MM.1S (cell line): ENCODE measurements around the gene STK16.
A peak's percentile ranks its signal among the peaks of the same experiment; 100 is the strongest.

Source experiments
- DNase-seq: peaks from one replicate; pipeline ENCODE4 v3.0.0-alpha.2; 2015
- H2AFZ ChIP-seq: fragments of 300-600 bp; sonication (generic); 2 replicates; pipeline ENCODE4 v1.6.0; 2016; ENCODE audit warnings: antibody characterized with exemption, low read length
- H3F3A ChIP-seq: fragments of 300-600 bp; sonication (generic); 2 replicates; pipeline ENCODE4 v1.6.1; 2016; ENCODE audit warnings: mild to moderate bottlenecking, antibody characterized with exemption, low read length, moderate library complexity, mixed read lengths; ENCODE audit not compliant: insufficient read depth
- H3K27ac ChIP-seq: fragments of 300-600 bp; sonication (generic); 2 replicates; pipeline ENCODE4 v1.5.1; 2016; ENCODE audit warnings: mild to moderate bottlenecking, low read length
- H3K27me3 ChIP-seq: fragments of 300-600 bp; sonication (generic); replicated peaks from 2 replicates; pipeline ENCODE4 v1.6.0; 2016; ENCODE audit warnings: low read length; ENCODE audit not compliant: insufficient read depth
- H3K36me3 ChIP-seq: fragments of 300-600 bp; sonication (generic); replicated peaks from 2 replicates; pipeline ENCODE4 v1.6.1; 2016; ENCODE audit warnings: mild to moderate bottlenecking, low read length, mixed read lengths; ENCODE audit not compliant: insufficient read depth
- H3K4me1 ChIP-seq: fragments of 300-600 bp; sonication (generic); 2 replicates; pipeline ENCODE4 v1.6.1; 2016; ENCODE audit warnings: low read length, mixed read lengths
- H3K4me2 ChIP-seq: fragments of 300-600 bp; sonication (generic); 2 replicates; pipeline ENCODE4 v1.6.0; 2016; ENCODE audit warnings: low read depth, low read length
- H3K4me3 ChIP-seq: fragments of 300-600 bp; sonication (generic); 2 replicates; pipeline ENCODE4 v1.5.1; 2016; ENCODE audit warnings: low read length, mixed read lengths
- H3K79me2 ChIP-seq: fragments of 300-600 bp; sonication (generic); 2 replicates; pipeline ENCODE4 v1.6.1; 2016; ENCODE audit warnings: mixed run types, low read length, mixed read lengths
- H3K9ac ChIP-seq: fragments of 300-600 bp; sonication (generic); 2 replicates; pipeline ENCODE4 v1.6.1; 2016; ENCODE audit warnings: low read length, mixed read lengths
- H3K9me2 ChIP-seq: fragments of 300-600 bp; sonication (generic); replicated peaks from 2 replicates; pipeline ENCODE4 v1.6.1; 2016; ENCODE audit warnings: mild to moderate bottlenecking, low read length, mixed read lengths; ENCODE audit not compliant: insufficient read depth
- H3K9me3 ChIP-seq: fragments of 300-600 bp; sonication (generic); replicated peaks from 2 replicates; pipeline ENCODE4 v1.6.1; 2016; ENCODE audit warnings: mild to moderate bottlenecking, low read length, mixed read lengths; ENCODE audit not compliant: insufficient read depth
- H4K20me1 ChIP-seq: fragments of 300-600 bp; sonication (generic); 2 replicates; pipeline ENCODE4 v1.6.1; 2016; ENCODE audit warnings: mild to moderate bottlenecking, low read length, moderate library complexity, mixed read lengths; ENCODE audit not compliant: insufficient read depth
- CTCF ChIP-seq: fragments of 300-600 bp; sonication (generic); IDR thresholded peaks from 2 replicates; pipeline ENCODE4 v1.5.1; 2016; ENCODE audit warnings: antibody characterized with exemption, low read length, mixed read lengths
- EZH2 ChIP-seq: fragments of 300-600 bp; sonication (generic); optimal IDR thresholded peaks from 2 replicates; pipeline ENCODE3; 2017; ENCODE audit warnings: low read depth, mild to moderate bottlenecking, antibody characterized with exemption, low read length, mixed read lengths
- EZH2phosphoT487 ChIP-seq: fragments of 300-600 bp; sonication (generic); IDR thresholded peaks from 2 replicates; pipeline ENCODE4 v1.6.1; 2018; ENCODE audit warnings: antibody characterized with exemption, low read length

Gene STK16

DNA sequence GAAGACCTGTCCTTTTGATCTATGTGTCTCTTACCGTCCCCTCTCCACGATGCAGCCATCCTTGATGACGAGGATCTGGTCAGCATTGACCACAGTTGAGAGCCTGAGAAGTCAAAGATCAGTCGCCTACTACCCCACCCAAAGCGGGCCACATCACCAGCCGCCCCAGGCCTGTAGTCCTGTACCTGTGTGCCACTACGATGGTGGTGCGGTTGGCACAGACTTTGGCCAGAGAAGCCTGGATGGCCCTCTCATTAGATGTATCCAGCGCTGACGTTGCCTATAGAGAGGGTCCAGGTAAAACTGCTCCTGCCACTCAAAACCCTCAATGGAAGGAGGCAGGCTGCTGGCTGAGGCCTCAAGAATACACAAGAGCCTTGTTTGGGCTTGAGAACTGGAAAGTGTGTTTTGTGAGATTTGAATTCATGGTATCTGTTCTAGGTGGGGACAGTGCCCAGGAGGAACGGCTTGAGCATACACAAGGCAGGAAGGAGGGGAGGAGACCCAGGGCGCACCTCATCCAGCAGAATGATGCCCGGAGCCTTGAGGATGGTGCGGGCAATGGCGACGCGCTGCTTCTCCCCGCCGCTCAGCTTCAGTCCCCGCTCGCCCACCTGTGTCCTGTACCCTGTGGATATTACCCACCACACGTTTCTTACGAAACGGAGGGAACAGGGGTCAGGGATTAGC lies 34.9 kb upstream of the STK16 start:
- Histone ChIP-seq H3K27ac (no peak overlapping the region), H3K36me3 (no peaks in the 10 kb centered on the region)

DNA sequence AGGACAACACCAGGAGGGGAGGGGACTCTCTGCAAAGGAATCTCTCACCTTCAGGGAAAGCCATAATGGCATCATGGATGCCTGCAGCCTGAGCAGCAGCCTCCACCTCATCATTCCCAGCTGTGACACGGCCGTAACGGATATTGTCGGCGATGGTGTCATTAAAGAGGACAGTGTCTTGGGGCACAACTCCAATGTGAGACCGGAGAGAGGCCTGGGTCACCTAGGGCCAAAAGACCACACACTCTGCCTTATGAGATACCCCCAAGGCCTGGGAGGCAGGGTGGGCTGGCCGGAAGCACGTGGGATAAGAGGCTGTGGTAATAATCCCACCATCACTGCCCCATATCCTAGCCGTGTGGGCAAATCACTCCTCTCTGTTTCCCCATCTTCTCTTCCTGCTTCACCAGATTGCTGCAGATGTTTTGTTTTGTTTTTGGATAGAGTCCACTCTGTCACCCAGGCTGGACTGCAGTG lies 34.4 kb upstream of the STK16 start:
- Histone ChIP-seq H3K4me3 (no peak overlapping the region), H3K9me3 (no peaks in the 10 kb centered on the region), H3K27me3 (no peaks in the 10 kb centered on the region), H3K9me2 (no peaks in the 10 kb centered on the region), H3F3A (peaks cover 11% of the 10 kb centered on the region), H4K20me1 (no peaks in the 10 kb centered on the region), H3K79me2 (peaks cover 12% of the 10 kb centered on the region; the same call in 1 of the 2 replicates), H3K27ac (peak overlapping the region; percentile 24; the same call in 1 of the 2 replicates), H3K36me3 (no peaks in the 10 kb centered on the region), H2AFZ (no peak overlapping the region), H3K9ac (no peak overlapping the region), H3K4me2 (0 out of 2 replicates have a peak overlapping the region, but pooled peaks have one; percentile 19), H3K4me1 (peaks cover 10% of the 10 kb centered on the region; the same call in 1 of the 2 replicates)
- TF ChIP-seq EZH2phosphoT487 (no peak), EZH2 (no peak), CTCF (no peak)
- no peak for DNase-seq

More for the DNA sequence above, 34.9 kb upstream of the STK16 start:
- no peaks in the 10 kb centered on the region for H3K9me3 ChIP-seq
- peaks cover 12% of the 10 kb centered on the region; the same call in 1 of the 2 replicates for H3K79me2 ChIP-seq
- H4K20me1 ChIP-seq: no peaks in the 10 kb centered on the region
- H3K4me2 ChIP-seq: no peak overlapping the region
- no peak overlapping the region for H3K4me3 ChIP-seq
- H3F3A ChIP-seq: peaks cover 13% of the 10 kb centered on the region
- TF ChIP-seq EZH2 (no peak), CTCF (no peak), EZH2phosphoT487 (no peak)
- no peaks in the 10 kb centered on the region for H3K27me3 ChIP-seq
- H3K4me1 ChIP-seq: peaks cover 10% of the 10 kb centered on the region; the same call in 1 of the 2 replicates
- H3K9ac ChIP-seq: no peak overlapping the region
- H3K9me2 ChIP-seq: no peaks in the 10 kb centered on the region
- no peak overlapping the region for H2AFZ ChIP-seq
- DNase-seq: no peak

- H4K20me1 ChIP-seq: no peaks in the 10 kb centered on the region
- no peaks in the 10 kb centered on the region for H3K36me3 ChIP-seq
- no peak for DNase-seq
- no peak overlapping the region for H3K27ac ChIP-seq
- H3K4me2 ChIP-seq: no peak overlapping the region
- no peak overlapping the region for H3K9ac ChIP-seq
- peaks cover 7% of the 10 kb centered on the region; the same call in 1 of the 2 replicates for H3K79me2 ChIP-seq
- peaks cover 6% of the 10 kb centered on the region; the same call in 1 of the 2 replicates for H3F3A ChIP-seq
- H3K9me2 ChIP-seq: no peaks in the 10 kb centered on the region
- peaks cover 10% of the 10 kb centered on the region for H3K4me1 ChIP-seq
- H3K27me3 ChIP-seq: no peaks in the 10 kb centered on the region
- no peak overlapping the region for H3K4me3 ChIP-seq
- no peaks in the 10 kb centered on the region for H3K9me3 ChIP-seq
- TF ChIP-seq CTCF (no peak), EZH2phosphoT487 (no peak), EZH2 (no peak)
- H2AFZ ChIP-seq: no peak overlapping the region
Measured at GRCh38 chr2:219213026-219213415, 32.3 kb upstream of the STK16 start.
